Activated T-cell treated with anti-CD3 and anti-CD28 coated beads for 1 hour (primary cell): ENCODE measurements around the gene OLFM2.
"Not testable (repeated sequence)": the region's sequence is repeated elsewhere in the genome, so short reads cannot be mapped to it uniquely, and the experiment has no call there.

Source experiments
- DNase-seq: peaks from one replicate; pipeline ENCODE4 v3.0.0-alpha.2; 2020; ENCODE audit warnings: low read depth

OLFM2 gene

DNA sequence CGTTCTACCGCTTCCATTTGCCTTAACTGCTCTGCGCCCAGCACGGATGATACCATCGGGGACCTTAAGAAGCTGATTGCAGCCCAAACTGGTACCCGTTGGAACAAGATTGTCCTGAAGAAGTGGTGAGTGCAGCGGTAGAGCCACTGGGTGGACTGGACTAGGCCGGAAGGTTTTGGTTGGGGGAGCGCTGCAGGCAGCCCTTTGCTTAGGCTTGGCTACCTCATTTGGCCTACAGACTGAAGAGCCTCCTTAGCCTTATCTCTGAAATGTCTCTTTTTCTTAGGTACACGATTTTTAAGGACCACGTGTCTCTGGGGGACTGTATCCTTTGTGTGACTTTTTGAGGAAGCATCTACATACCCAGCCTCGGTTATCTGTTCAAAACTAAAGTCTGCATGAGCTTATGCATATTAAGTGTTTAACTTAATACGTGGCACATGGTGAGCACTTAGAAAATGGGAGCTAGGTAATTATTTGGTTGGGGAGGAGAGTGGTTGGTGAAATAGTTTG lies 107.7 kb downstream of the OLFM2 start:
- no peak for DNase-seq

DNA sequence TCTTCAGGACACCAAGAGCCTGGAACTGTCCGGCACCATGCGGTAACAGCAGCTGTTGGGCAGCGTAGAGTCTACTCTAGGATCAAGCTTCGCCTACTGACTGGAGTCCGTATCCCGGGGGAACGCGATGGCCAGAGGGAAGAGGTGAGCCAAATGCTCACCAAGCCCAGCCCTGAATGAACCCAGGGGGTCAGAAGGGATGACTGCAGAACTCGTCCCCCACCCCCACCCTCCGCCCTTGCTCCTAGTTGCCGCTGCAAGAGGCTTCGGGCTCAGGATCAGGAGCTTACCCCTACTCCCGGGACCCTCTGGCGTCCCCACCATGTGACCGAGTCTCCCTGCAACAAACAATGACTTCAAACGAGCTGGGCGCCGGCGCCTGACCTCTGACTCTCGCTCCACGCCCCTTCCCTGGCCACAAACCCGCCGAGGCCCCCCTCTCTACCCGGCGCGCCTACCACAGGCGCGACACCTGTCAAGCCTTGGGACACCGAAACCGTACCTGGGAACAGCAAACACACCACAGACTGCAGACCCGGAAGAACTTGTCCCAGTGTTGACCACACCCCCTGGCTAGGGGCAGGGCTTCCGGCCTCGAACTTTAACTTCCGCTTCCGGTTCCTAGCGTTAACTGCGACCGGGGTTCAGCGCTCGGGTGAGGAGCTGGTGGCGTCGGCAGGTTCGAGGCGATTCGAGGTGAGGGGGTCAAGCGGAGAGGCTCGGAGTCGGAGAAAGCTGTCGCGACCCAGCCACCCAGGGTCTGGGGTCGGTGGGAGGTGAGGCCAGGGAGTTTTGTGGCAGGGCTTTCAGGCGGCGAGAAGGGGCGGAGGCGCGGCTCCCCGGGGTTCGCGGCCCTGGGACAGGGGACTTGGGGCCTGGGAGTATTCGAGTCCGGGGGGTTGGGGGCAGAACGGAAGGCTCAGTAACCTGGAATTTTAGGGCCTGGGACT lies 108.8 kb downstream of the OLFM2 start, which contains the start of gene UBL5:
Gene UBL5, plus strand, starts transcription at position 630 of the 950 bp plus-strand sequence. CDS start 420 bp downstream, outside the sequence.
- DNase-seq: peak; percentile 82

DNA sequence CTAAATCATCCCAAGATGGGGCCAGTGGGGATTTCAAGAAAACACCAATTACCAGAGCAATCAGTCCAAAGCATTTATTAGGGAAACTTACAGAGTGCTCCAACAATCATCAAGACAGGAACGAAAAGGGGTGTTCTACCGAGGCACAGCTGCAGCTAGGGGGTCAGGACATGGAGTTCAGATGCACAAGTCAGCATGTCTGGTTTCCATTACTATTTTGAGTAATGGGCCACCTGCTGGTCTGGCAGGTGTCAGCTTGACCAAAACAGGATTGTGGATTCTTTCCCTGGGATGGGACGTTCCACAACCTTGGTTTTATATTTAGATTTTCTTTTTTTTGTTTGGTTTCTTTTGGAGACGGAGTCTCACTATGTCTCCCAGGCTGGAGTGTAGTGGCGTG lies 112.5 kb downstream of the OLFM2 start:
- no peak for DNase-seq

DNA sequence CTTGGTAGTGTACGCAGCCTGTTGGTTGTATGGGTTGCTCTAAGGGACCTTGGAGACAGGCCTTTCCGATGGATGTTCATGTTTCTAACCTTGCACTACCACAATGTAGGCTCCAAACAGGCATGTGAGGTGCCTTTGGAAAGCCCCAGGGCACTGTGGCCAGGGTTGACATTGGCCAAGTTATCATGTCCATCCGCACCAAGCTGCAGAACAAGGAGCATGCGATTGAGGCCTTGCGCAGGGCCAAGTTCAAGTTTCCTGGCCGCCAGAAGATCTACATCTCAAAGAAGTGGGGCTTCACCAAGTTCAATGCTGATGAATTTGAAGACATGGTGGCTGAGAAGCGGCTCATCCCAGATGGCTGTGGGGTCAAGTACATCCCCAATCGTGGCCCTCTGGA lies 116.3 kb downstream of the OLFM2 start:
- DNase-seq: not testable (repeated sequence)

DNA sequence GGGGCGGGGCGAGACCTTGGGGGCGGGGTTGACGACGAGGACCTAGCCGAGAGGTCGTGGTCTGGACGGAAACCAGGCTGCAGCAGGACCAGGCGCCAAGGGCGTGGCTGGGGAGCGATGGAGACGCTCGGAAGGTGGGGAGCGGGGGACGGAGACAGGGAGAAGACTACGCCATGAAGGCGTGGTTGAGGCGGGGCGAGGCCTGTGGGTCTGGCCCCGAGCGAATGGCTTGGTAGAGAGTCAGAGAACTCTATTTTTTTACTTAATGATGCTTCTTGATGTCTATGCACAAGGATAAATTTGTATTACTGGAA lies 116.8 kb downstream of the OLFM2 start:
- DNase-seq: no peak

DNA sequence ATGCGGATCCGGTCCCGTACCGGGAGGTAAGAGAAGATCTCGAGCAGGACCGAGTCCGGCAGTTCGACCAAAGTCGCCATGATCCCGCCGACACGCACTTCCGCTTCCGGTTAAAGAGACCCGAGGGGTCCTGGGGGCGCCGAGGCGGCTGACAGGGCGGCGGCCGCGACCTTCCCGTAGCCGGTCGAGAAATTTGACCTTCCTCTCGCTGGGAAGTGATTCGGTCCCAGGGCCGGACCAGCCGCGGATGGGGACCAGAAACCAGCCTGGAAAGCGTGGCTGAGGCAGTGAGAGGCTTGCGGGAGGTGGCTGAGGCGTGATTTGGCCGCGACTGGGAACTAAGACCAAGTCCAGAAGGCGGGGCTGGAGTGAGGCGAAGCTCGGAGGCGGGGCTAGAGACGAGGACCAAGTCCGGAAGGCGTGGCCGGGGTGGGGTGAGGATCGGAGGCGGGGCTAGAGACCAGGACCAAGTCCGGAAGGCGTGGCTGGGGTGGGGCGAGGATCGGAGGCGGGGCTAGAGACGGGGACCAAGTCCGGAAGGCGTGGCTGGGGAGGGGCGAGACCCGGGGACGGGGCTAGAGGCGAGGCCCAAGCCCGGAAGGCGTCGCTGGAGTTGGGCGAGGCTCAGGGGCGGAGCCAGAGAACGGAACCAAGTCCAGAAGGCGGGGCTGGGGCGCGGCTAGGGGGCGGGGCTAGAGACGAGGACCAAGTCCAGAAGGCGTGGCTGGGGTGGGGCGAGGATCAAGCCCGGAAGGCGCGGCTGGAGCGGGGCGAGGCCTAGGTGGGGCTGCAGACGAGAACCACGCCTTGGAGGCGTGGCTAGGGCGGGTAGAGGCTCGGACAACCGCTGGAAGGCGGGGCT lies 117.3 kb downstream of the OLFM2 start, which contains the start of gene FBXL12:
Gene FBXL12, minus strand, starts transcription at position 346 of the 862 bp plus-strand sequence. Its CDS starts 266 bp downstream, at position 80.
- peak; percentile 100 for DNase-seq

DNA sequence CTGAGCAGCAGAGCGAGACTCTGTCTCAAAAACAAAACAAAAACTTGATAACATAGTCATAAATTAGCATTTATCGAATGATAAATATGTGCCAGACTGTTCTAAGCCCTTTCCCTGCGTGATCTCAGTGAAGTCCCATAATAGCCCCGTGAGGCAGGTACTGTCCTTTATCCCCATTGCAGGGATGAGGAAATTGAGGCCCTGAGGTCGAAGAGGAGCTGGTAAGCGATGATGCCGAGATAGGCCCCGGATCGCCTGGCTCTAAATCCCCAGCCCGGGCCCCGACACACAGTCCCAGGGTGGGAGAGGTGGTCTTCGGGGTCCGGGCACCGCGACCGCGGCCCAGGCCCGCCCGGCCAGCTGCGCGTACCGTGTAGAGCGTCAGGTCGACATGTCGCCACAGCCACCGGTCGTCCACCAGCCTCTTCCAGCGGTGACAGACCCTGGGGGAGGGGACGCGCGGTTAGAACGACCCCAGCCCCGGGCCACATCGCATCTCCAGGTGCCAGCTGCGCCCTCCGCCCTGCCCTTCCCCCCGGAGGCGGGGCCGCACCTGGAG lies 118.1 kb downstream of the OLFM2 start:
- DNase-seq: no peak

DNA sequence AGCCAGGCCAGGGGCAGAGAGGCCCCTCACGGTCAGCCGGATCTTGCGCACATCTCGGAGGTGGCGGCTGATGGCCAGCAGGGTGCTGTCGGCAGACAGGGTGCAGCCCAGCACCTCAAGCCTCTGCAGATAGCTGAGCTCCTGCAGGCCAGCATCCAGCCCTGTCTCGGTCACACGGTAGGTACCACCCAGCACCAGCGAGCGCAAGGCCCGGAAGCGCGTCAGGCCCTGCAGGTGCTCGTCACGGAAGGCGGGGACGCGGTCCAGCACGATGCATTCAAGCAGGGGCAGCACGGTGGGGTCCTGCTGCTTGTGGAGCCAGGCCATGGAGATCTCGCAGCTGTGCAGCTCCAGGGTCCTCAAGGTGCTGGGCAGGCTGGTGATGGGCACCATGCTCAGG lies 125.2 kb downstream of the OLFM2 start:
- no peak for DNase-seq

DNA sequence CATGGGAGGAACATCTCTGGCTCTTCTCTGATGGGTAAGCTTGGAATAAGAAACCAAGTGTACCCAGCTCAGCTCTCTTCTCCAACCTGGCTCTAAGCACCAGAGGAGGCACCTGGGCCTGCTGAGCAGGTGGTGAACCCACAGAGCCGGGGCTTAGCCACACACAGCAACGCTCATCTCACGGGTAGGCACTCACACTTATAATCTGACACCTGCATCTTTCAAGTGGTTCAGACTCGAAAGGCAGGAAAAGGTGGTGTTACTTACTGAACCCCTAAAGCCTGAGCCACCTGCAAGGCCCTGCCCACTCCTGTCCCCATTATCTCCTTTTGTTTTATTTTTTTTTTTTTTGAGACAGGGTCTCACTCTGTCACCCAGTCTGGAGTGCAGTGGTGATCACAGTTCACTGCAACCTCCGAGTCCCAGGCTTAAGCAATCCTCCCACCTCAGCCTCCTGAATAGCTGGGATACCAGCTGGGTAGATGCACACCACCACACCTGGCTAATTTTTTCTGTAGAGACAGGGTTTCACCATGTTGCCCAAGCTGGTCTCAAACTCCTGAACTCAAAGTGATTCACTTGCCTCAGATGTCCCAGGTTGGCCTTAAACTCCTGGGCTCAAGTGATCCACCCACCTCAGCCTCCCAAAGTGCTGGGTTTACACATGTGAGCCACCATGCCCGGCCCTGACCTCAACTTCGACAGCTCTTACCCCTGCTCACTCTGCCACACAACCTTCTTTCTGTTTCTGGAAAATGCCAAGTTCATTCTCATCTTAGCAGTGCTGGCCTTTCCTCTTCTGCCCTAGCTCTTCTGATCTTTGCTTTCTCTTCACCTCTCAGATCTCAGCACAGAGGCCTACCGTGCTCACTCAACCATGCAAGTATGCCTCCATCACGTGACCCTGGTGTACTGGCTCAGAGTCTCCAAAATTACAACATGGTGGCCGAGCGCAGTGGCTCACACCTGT lies 127.2 kb downstream of the OLFM2 start:
- no peak for DNase-seq

DNA sequence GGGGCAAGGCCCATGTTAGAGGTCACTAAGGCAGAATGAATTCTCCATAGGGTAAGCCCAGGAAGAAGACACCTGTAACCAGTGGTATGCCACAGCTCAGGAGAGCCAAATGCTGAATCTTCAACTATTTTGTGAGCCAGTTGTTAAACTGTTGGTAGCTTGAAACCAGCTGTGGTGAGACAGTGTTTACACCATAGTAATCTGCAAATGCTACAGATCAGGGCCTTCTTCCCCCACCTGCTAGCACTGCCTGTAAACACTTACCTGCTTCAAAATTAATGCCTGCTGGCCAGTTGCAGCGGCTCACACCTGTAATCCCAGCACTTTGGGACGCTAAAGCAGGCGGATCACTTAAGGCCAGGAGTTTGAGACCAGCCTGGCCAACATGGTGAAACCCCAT lies 129.5 kb downstream of the OLFM2 start:
- no peak for DNase-seq
